HCT116 (cell line): Measurements from ENCODE around the gene OTULINL.

Source experiments
- CTCF ChIP-seq, 3 experiments: fragments of 200-600 bp in 1 of 3; sonication (generic) in 1 of 3; IDR thresholded peaks in 2 of 3; conservative IDR thresholded peaks in 1 of 3; 2 replicates each; pipeline ENCODE4 v1.5.1; 2012 to 2017; ENCODE audit warnings: low read depth in 2 of 3, low read length in 2 of 3, antibody characterized with exemption in 1 of 3, borderline replicate concordance in 1 of 3, control low read depth in 1 of 3, mild to moderate bottlenecking in 1 of 3, mixed read lengths in 1 of 3, mixed run types in 1 of 3, moderate library complexity in 1 of 3; ENCODE audit not compliant: insufficient read depth in 1 of 3
- POLR2A ChIP-seq: IDR thresholded peaks from 2 replicates; pipeline ENCODE4 v1.7.0; 2011; ENCODE audit warnings: borderline replicate concordance; ENCODE audit not compliant: insufficient read depth, insufficient read length; ENCODE audit errors: extremely low read depth
- REST ChIP-seq: IDR thresholded peaks from 2 replicates; pipeline ENCODE4 v1.6.1; 2012; ENCODE audit warnings: low read depth

- TF ChIP-seq POLR2A (no peak), REST (no peak), CTCF (IDR thresholded peaks at IDR 0.05 in 2 of 3, conservative IDR thresholded peaks at IDR 0.05 in 1 of 3; ENCODE audit: borderline replicate concordance in 1 of 3, insufficient read depth in 1 of 3, low read depth in 2 of 3, low read length in 2 of 3) (no peak)
These were observed 68.5 kb downstream of the OTULINL start for GRCh38 chr5:14650052-14650451.
